ENCODE results near the gene HLX.

HLX gene

DNA sequence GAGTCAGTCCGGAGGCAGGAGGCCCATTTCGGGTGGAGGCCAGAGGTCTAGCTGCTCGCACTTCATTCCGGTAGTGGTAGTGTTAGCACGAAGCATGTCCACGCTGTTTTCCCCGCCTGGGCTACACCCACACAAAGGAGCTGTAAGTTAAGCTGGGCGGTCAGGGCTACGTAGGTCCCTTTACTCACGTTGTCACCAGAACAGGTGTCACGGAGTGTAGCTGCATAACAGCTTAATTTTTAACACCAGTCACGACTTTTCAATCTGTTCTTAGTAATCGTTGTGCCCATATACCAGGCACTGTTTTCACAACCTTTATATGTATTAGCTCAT is 15.6 kb downstream of the HLX start:
- DNase-seq = no peak
- Histone ChIP-seq H3K27ac (no peak overlapping the region), H3K27me3 (ENCODE audit: insufficient read depth, low read depth, severe bottlenecking) (no peaks in the 10 kb centered on the region), H3K9me3 (ENCODE audit: severe bottlenecking) (peaks cover 14% of the 10 kb centered on the region), H3K36me3 (no peaks in the 10 kb centered on the region), H3K4me3 (ENCODE audit: low read depth, low read length) (no peak overlapping the region)
- TF ChIP-seq, protein P1, sequence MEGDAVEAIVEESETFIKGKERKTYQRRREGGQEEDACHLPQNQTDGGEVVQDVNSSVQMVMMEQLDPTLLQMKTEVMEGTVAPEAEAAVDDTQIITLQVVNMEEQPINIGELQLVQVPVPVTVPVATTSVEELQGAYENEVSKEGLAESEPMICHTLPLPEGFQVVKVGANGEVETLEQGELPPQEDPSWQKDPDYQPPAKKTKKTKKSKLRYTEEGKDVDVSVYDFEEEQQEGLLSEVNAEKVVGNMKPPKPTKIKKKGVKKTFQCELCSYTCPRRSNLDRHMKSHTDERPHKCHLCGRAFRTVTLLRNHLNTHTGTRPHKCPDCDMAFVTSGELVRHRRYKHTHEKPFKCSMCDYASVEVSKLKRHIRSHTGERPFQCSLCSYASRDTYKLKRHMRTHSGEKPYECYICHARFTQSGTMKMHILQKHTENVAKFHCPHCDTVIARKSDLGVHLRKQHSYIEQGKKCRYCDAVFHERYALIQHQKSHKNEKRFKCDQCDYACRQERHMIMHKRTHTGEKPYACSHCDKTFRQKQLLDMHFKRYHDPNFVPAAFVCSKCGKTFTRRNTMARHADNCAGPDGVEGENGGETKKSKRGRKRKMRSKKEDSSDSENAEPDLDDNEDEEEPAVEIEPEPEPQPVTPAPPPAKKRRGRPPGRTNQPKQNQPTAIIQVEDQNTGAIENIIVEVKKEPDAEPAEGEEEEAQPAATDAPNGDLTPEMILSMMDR (IDR thresholded peaks at IDR 0.05; ENCODE audit: low read depth, low read length) = no peak

DNA sequence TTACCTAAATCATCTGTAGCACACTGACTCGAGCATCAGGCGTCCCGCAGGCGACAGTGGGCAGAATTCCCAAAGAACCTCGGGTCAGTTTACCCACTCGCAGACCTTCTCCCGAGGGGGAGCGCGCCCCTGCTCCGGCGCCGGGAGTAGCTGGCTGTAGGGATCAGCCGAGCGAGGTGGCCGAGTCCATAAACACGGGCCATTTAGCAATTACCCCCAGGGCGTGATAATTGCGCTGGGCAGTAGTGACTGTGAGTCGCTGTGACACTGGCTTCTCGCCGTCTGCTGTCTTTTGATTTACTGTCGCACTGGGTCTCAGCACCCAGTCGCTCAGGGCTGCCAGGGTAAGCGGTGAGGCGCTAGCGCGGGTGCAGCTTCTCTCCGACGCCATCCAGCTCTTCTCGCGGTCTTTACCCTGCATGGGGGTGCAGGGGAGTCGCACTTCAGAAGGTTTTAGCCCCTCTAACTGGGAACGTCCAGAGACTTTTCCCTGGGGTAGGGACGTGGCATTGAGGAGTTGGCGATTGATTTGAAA is 16.2 kb downstream of the HLX start:
- no peak for DNase-seq
- Histone ChIP-seq H3K27me3 (ENCODE audit: insufficient read depth, low read depth, severe bottlenecking) (no peaks in the 10 kb centered on the region), H3K4me3 (ENCODE audit: low read depth, low read length) (no peak overlapping the region), H3K9me3 (ENCODE audit: severe bottlenecking) (peaks cover 14% of the 10 kb centered on the region), H3K36me3 (no peaks in the 10 kb centered on the region), H3K27ac (no peak overlapping the region)
- TF ChIP-seq, protein P1 (IDR thresholded peaks at IDR 0.05; ENCODE audit: low read depth, low read length) = no peak

DNA sequence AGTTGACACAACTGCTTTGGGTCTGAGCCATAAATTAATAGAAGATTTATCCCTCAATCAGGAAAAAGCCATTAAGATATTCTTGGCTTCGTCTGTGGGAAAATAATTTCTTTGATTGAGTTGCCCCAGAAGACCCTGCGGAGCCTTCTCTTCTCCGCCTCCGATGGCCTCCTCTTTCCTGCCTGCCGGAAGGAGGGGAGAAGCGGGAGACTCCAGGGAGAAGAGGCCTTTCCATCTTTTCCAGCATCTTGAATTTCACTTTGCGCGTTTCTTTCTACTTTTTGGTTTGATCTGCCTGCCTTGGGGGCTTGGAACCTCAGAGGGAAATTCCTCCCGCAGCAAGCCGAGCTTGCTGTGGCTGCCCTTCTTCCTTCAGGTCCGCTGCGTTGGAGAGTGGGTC is 16.8 kb downstream of the HLX start:
- no peak for DNase-seq
- Histone ChIP-seq H3K4me3 (ENCODE audit: low read depth, low read length) (no peak overlapping the region), H3K36me3 (no peaks in the 10 kb centered on the region), H3K9me3 (ENCODE audit: severe bottlenecking) (peaks cover 14% of the 10 kb centered on the region), H3K27ac (no peak overlapping the region), H3K27me3 (ENCODE audit: insufficient read depth, low read depth, severe bottlenecking) (no peaks in the 10 kb centered on the region)
- TF ChIP-seq, protein P1 (IDR thresholded peaks at IDR 0.05; ENCODE audit: low read depth, low read length) = no peak

DNA sequence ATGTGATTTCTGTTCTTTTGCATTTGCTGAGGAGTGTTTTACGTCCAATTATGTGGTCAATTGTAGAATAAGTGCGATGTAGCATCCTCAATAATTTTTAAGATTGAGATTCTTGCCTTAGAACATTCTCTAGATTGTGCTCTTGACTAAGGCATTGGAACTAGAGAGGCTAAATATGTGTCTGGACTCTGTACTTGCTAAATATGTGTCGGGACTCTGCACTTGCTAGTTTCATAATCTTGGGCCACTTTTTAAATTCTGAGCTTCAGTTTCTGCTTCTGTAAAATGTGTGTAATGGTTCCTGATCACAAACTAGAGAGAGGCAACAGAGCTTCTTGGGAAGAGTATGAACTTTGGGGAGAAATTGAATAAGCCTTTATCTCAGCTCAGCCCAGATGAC is 21.6 kb downstream of the HLX start:
- DNase-seq = no peak
- H3K4me3 ChIP-seq (ENCODE audit: low read depth, low read length) = no peak overlapping the region
- TF ChIP-seq, protein P1 (IDR thresholded peaks at IDR 0.05; ENCODE audit: low read depth, low read length) = no peak
- H3K27me3 ChIP-seq (ENCODE audit: insufficient read depth, low read depth, severe bottlenecking) = no peaks in the 10 kb centered on the region
- no peak overlapping the region for H3K27ac ChIP-seq
- no peaks in the 10 kb centered on the region for H3K9me3 ChIP-seq (ENCODE audit: severe bottlenecking)
- H3K36me3 ChIP-seq = no peaks in the 10 kb centered on the region

DNA sequence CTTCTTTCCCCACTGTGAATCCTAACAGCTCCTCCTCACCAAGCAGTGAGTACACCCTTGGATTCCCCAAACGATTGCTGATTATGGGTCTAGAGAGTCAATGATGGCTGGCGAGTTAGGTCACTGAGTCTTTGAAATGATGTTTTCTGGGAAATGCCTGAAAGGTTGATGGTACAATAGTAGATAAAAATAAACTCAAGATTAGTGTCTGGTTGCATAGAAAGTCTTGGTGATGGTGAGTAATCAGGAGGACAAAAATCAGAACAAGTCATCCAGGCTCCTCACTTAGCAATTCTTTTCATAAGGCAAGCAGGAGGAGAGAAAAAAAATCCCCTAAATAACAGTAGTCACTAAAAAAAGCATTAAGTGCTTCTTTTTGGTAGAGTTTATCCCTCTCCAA is 22.6 kb downstream of the HLX start:
- H3K36me3 ChIP-seq = no peaks in the 10 kb centered on the region
- no peak overlapping the region for H3K4me3 ChIP-seq (ENCODE audit: low read depth, low read length)
- H3K27ac ChIP-seq = no peak overlapping the region
- no peaks in the 10 kb centered on the region for H3K27me3 ChIP-seq (ENCODE audit: insufficient read depth, low read depth, severe bottlenecking)
- DNase-seq = no peak
- no peaks in the 10 kb centered on the region for H3K9me3 ChIP-seq (ENCODE audit: severe bottlenecking)
- TF ChIP-seq, protein P1 (IDR thresholded peaks at IDR 0.05; ENCODE audit: low read depth, low read length) = no peak

DNA sequence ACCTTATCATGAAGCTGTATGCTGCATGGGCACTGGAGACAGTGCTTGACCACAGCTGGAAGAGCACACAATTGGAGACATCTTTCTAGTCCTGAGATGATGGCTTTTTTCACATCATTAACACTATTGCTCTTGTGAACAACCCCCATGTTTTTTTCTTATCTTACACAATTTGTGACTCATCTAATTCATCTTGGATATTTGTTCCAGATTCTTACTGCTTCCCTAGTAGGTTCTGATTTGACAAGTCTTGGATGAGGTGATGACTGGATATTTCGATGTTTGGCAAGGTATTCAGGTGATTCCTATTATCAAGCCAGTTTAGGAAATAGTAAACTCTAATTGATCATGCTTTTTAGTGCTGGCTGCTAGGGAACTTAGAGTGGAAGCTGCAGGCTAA is 23.7 kb downstream of the HLX start:
- H3K36me3 ChIP-seq = no peaks in the 10 kb centered on the region
- no peaks in the 10 kb centered on the region for H3K9me3 ChIP-seq (ENCODE audit: severe bottlenecking)
- no peak overlapping the region for H3K27ac ChIP-seq
- DNase-seq = no peak
- TF ChIP-seq, protein P1 (IDR thresholded peaks at IDR 0.05; ENCODE audit: low read depth, low read length) = no peak
- no peaks in the 10 kb centered on the region for H3K27me3 ChIP-seq (ENCODE audit: insufficient read depth, low read depth, severe bottlenecking)
- H3K4me3 ChIP-seq (ENCODE audit: low read depth, low read length) = no peak overlapping the region

Measured in WERI-Rb-1 (cell line).